Neural progenitor cell (in vitro differentiated cells): ENCODE data around the gene PDE11A. TPM values are rescaled to one million over a fixed set of nuclear protein-coding genes. Genes with fewer than 3 reads are reported as not detected.

Experiments used
- DNase-seq: peaks from one replicate; pipeline ENCODE4 v3.0.0-alpha.2; 2016; ENCODE audit warnings: low spot score
- H2AFZ ChIP-seq: fragments of 200-600 bp; sonication (generic); replicated peaks from 2 replicates; pipeline ENCODE4 v1.6.1; 2016; ENCODE audit warnings: antibody characterized with exemption
- H3F3A ChIP-seq: fragments of 200-600 bp; sonication (generic); 2 replicates; pipeline ENCODE4 v1.6.1; 2016; ENCODE audit warnings: antibody characterized with exemption, low read depth
- H3K27ac ChIP-seq: fragments of 200-600 bp; sonication (generic); 2 replicates; pipeline ENCODE4 v1.5.1; 2016; ENCODE audit warnings: mild to moderate bottlenecking
- H3K27me3 ChIP-seq: fragments of 200-600 bp; sonication (generic); 2 replicates; pipeline ENCODE4 v1.6.1; 2016; ENCODE audit warnings: mild to moderate bottlenecking, moderate library complexity
- H3K36me3 ChIP-seq: fragments of 200-600 bp; sonication (generic); 2 replicates; pipeline ENCODE4 v1.5.1; 2016
- H3K4me1 ChIP-seq: fragments of 200-600 bp; sonication (generic); 2 replicates; pipeline ENCODE4 v1.6.1; 2016; ENCODE audit warnings: mixed run types
- H3K4me2 ChIP-seq: fragments of 200-600 bp; sonication (generic); 2 replicates; pipeline ENCODE4 v1.6.1; 2016
- H3K4me3 ChIP-seq: fragments of 200-600 bp; sonication (generic); 2 replicates; pipeline ENCODE4 v1.5.1; 2016
- H3K79me2 ChIP-seq: fragments of 200-600 bp; sonication (generic); 2 replicates; pipeline ENCODE4 v1.6.1; 2016; ENCODE audit warnings: low read depth
- H3K9ac ChIP-seq: fragments of 200-600 bp; sonication (generic); 2 replicates; pipeline ENCODE4 v1.6.1; 2016
- H3K9me3 ChIP-seq: fragments of 200-600 bp; sonication (generic); 2 replicates; pipeline ENCODE4 v1.5.1; 2016; ENCODE audit warnings: low read depth
- H4K20me1 ChIP-seq: fragments of 200-600 bp; sonication (generic); 2 replicates; pipeline ENCODE4 v1.6.1; 2016; ENCODE audit warnings: low read depth
- H3K27ac Mint-ChIP-seq: 3 replicates; pipeline ENCODE4 v1.8.0; 2021; ENCODE audit warnings: mixed read lengths
- H3K27me3 Mint-ChIP-seq: 2 replicates; pipeline ENCODE4 v1.8.0; 2022; ENCODE audit warnings: low read depth, mild to moderate bottlenecking, inconsistent platforms, moderate library complexity, mixed read lengths; ENCODE audit not compliant: insufficient read depth
- H3K36me3 Mint-ChIP-seq: 3 replicates; pipeline ENCODE4 v1.8.0; 2021; ENCODE audit warnings: mixed read lengths
- H3K4me1 Mint-ChIP-seq: 3 replicates; pipeline ENCODE4 v1.8.0; 2021; ENCODE audit warnings: mixed read lengths
- H3K4me3 Mint-ChIP-seq: 3 replicates; pipeline ENCODE4 v1.8.0; 2021; ENCODE audit warnings: mild to moderate bottlenecking, moderate library complexity, mixed read lengths
- H3K9me3 Mint-ChIP-seq: 3 replicates; pipeline ENCODE4 v1.8.0; 2020; ENCODE audit warnings: mixed read lengths
- CTCF ChIP-seq: fragments of 200-600 bp; sonication (generic); IDR thresholded peaks from 2 replicates; pipeline ENCODE4 v1.5.1; 2017; ENCODE audit warnings: antibody characterized with exemption, mild to moderate bottlenecking
- EZH2 ChIP-seq: fragments of 200-600 bp; sonication (generic); IDR thresholded peaks from 2 replicates; pipeline ENCODE4 v1.6.1; 2017; ENCODE audit warnings: antibody characterized with exemption, mild to moderate bottlenecking, moderate library complexity
- EZH2phosphoT487 ChIP-seq: fragments of 200-600 bp; sonication (generic); IDR thresholded peaks from 2 replicates; pipeline ENCODE4 v1.6.1; 2017; ENCODE audit warnings: antibody characterized with exemption
- total RNA-seq: library from RNA; depleted of rRNA; stranded (reverse); fragments of >200 nt; gene quantifications from 2 replicates; pipeline ENCODE4 v1.2.3, GENCODE V29; 2015; ENCODE audit warnings: low replicate concordance

PDE11A gene
- total RNA-seq, 1 donor from 2014 or later: 0.13 TPM

DNA sequence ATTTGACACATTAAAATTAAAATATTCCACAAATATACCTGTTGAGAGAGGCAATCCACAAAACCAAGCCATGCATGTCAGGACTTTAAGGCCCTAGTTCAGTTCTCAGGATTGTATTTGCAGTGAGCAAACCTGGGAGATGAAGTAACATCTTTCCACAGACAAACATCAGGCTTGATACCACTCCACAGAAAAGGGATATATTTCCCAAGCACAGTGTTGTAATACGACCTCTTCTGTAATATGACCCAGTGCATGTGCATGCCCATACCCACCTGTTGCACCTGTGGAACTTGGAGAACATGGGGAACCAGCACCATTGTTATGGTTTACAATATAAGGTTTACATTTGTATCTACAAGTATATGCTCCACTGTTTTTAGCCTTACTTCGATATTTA, 184.0 kb downstream of the PDE11A start:
- peaks cover 12% of the 10 kb centered on the region for H3K4me1 Mint-ChIP-seq
- H3K4me3 Mint-ChIP-seq: no peak overlapping the region

DNA sequence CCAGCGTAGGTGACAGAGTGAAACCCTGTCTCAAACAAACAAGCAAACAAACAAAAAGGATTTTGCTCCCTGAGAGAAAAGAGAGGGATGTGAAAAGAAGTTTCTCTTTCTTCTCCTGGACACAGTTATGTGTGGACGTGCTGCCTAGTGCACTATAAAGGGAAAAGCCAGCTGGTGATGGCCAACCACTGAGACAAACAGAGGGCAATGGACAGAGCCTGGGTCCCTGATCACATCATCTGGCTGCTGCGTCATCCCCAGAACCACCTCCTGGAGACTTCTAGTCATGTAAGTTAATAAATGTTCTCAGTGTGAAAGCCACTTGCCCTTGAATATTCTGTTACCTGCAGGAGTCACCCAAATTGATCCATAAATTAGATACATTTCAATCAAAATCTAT, 184.9 kb downstream of the PDE11A start:
- Histone ChIP-seq H3K27ac (no peak overlapping the region), H3K9me3 (no peaks in the 10 kb centered on the region), H3K4me2 (no peak overlapping the region), H3K27me3 (no peaks in the 10 kb centered on the region), H3K79me2 (no peaks in the 10 kb centered on the region), H3K4me3 (no peak overlapping the region), H4K20me1 (no peaks in the 10 kb centered on the region), H3K9ac (no peak overlapping the region), H3K36me3 (no peaks in the 10 kb centered on the region), H2AFZ (no peak overlapping the region), H3K4me1 (no peaks in the 10 kb centered on the region), H3F3A (no peaks in the 10 kb centered on the region)
- Mint-ChIP-seq H3K27ac (no peak overlapping the region), H3K9me3 (no peaks in the 10 kb centered on the region), H3K4me1 (peaks cover 12% of the 10 kb centered on the region), H3K27me3 (peaks cover 2% of the 10 kb centered on the region), H3K36me3 (no peaks in the 10 kb centered on the region), H3K4me3 (no peak overlapping the region)
- DNase-seq: no peak
- TF ChIP-seq EZH2phosphoT487: no peak
- TF ChIP-seq EZH2: no peak
- no peak for TF ChIP-seq CTCF

More for the DNA sequence above, 184.0 kb downstream of the PDE11A start:
- Histone ChIP-seq H4K20me1 (no peaks in the 10 kb centered on the region), H3F3A (no peaks in the 10 kb centered on the region), H3K4me2 (no peak overlapping the region), H2AFZ (no peak overlapping the region), H3K4me3 (no peak overlapping the region), H3K9me3 (no peaks in the 10 kb centered on the region), H3K79me2 (no peaks in the 10 kb centered on the region), H3K4me1 (no peaks in the 10 kb centered on the region), H3K9ac (no peak overlapping the region), H3K27me3 (no peaks in the 10 kb centered on the region), H3K27ac (no peak overlapping the region), H3K36me3 (no peaks in the 10 kb centered on the region)
- TF ChIP-seq EZH2: no peak
- Mint-ChIP-seq H3K36me3 (no peaks in the 10 kb centered on the region), H3K27ac (no peak overlapping the region), H3K27me3 (peaks cover 4% of the 10 kb centered on the region), H3K9me3 (no peaks in the 10 kb centered on the region)
- DNase-seq: no peak

- H3K27me3 Mint-ChIP-seq: no peaks in the 10 kb centered on the region
- Histone ChIP-seq H3K9ac (no peak overlapping the region), H4K20me1 (no peaks in the 10 kb centered on the region), H3K27ac (no peak overlapping the region), H3K79me2 (no peaks in the 10 kb centered on the region), H3K36me3 (no peaks in the 10 kb centered on the region), H3K4me1 (no peaks in the 10 kb centered on the region), H3K4me3 (no peak overlapping the region), H3F3A (no peaks in the 10 kb centered on the region), H2AFZ (no peak overlapping the region), H3K27me3 (no peaks in the 10 kb centered on the region), H3K4me2 (no peak overlapping the region), H3K9me3 (no peaks in the 10 kb centered on the region)
- no peaks in the 10 kb centered on the region for H3K9me3 Mint-ChIP-seq
- H3K4me1 Mint-ChIP-seq: peaks cover 12% of the 10 kb centered on the region
- no peaks in the 10 kb centered on the region for H3K36me3 Mint-ChIP-seq
- no peak overlapping the region for H3K27ac Mint-ChIP-seq
- no peak for DNase-seq
- TF ChIP-seq EZH2 (no peak), EZH2phosphoT487 (no peak), CTCF (no peak)
- no peak overlapping the region for H3K4me3 Mint-ChIP-seq
These were observed 185.8 kb downstream of the PDE11A start for GRCh38 chr2:177886824-177887223.

GRCh38 chr2:177885828-177886466, 186.6 kb downstream of the PDE11A start:
- Histone ChIP-seq H2AFZ (no peak overlapping the region), H3K4me3 (no peak overlapping the region), H3K36me3 (no peaks in the 10 kb centered on the region), H3K4me1 (no peaks in the 10 kb centered on the region), H4K20me1 (no peaks in the 10 kb centered on the region), H3K4me2 (no peak overlapping the region), H3K9me3 (no peaks in the 10 kb centered on the region), H3K79me2 (no peaks in the 10 kb centered on the region), H3F3A (no peaks in the 10 kb centered on the region), H3K27ac (no peak overlapping the region), H3K9ac (no peak overlapping the region), H3K27me3 (no peaks in the 10 kb centered on the region)
- Mint-ChIP-seq H3K4me1 (peaks cover 12% of the 10 kb centered on the region), H3K9me3 (no peaks in the 10 kb centered on the region), H3K27ac (no peak overlapping the region), H3K4me3 (no peak overlapping the region), H3K36me3 (no peaks in the 10 kb centered on the region), H3K27me3 (peaks cover 2% of the 10 kb centered on the region)
- TF ChIP-seq EZH2: no peak
- no peak for TF ChIP-seq EZH2phosphoT487
- no peak for TF ChIP-seq CTCF
- DNase-seq: no peak
